GM18868 (cell line): ENCODE measurements around the gene EXOC3L1.

ENCODE experiments used
- ATAC-seq: cut with Tn5 transposase; IDR thresholded peaks from one replicate; pipeline ENCODE4 v1.9.1; 2021; ENCODE audit warnings: mild to moderate bottlenecking, moderate library complexity; ENCODE audit not compliant: unreplicated experiment

Gene EXOC3L1

DNA sequence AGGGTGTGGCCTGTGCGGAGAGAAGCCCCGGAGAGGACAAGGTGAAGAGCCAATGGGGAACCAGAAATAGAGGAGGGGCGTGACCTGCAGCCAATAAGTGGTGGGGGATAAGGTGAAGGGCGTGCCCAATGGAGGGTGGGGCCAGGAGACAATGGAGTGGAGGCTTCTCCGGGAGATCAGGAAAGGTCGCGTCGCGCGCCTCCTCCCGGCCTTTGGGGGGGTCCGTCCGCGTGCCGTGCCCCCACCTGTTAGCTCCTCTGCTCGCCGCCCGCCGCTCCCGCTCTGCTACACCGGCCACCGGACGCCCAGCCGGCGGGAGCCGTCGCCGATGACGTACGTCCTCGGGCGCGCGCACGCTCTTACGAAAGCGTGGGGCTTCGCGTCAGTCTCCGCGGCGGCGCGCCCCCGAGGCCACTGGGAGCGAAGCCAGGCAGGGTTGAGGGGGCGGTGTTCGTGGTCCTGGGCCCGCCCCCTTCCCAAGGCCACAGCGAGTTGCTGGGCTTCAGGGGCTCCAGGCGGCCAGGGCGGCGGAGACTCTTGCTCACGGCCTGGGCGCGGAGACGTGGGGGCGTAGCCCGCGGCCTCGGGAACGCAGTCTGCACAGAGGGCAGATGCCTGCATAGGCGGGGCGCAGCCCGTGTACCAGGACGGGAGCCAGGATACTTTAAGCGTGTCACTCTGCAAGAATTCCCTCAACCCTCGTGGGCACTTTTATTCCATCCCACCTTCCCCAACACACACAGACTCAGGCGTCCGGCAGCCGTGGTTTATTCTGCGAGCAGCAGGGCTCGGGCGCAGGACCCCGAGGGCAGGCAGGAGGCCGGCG lies 6.1 kb downstream of the EXOC3L1 start, which contains the start of gene MATCAP1:
Gene MATCAP1, minus strand, starts transcription at position 337 of the 826 bp plus-strand sequence. CDS start 3,353 bp downstream, outside the sequence.
- ATAC-seq: peak; percentile 90

- ATAC-seq: no peak
These were observed 6.7 kb downstream of the EXOC3L1 start for GRCh38 chr16:67183284-67183626.

- ATAC-seq: no peak
These were observed 7.6 kb downstream of the EXOC3L1 start for GRCh38 chr16:67182288-67182687.

DNA sequence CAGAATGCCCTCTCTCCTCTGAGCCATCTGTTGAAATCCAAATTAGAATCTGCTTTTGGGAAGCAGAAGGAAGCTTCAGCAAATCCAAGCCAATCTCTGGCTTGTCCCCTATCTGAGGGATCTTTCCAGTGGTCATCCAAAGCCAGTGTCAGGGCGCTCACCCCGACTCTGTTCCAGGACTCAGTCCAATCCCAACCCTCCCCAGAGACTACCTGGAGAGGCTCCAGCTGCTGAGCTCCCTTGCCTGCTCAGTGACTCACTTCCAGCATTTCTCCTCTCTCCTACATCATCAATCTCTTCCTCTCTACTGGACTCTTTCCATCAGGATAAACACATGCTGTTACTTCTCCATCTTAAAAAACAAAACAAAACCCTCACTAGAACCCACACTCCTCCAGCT lies 8.6 kb downstream of the EXOC3L1 start:
- ATAC-seq: no peak

DNA sequence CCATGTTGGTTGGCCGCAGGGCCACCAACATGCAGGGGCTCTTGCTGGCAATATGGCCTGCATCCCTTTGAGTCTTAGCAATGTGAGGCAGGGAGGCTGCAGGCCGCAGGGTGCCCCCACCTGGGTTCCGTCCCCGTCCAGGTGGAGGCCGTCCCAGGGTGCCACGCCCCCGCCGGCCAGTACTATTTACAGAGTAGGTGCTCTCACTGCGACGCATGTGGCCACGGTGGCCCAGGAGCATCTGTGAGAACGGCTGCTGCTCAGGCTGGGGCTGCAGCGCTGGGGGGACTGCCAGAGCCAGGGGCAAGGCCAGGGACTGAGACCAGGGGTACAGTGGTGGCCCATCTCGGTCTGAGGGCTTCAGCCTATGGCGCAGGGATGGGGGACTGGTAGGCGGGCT lies 9.8 kb downstream of the EXOC3L1 start:
- ATAC-seq: no peak

- no peak for ATAC-seq
These were observed 10.4 kb downstream of the EXOC3L1 start for GRCh38 chr16:67179421-67180080.

DNA sequence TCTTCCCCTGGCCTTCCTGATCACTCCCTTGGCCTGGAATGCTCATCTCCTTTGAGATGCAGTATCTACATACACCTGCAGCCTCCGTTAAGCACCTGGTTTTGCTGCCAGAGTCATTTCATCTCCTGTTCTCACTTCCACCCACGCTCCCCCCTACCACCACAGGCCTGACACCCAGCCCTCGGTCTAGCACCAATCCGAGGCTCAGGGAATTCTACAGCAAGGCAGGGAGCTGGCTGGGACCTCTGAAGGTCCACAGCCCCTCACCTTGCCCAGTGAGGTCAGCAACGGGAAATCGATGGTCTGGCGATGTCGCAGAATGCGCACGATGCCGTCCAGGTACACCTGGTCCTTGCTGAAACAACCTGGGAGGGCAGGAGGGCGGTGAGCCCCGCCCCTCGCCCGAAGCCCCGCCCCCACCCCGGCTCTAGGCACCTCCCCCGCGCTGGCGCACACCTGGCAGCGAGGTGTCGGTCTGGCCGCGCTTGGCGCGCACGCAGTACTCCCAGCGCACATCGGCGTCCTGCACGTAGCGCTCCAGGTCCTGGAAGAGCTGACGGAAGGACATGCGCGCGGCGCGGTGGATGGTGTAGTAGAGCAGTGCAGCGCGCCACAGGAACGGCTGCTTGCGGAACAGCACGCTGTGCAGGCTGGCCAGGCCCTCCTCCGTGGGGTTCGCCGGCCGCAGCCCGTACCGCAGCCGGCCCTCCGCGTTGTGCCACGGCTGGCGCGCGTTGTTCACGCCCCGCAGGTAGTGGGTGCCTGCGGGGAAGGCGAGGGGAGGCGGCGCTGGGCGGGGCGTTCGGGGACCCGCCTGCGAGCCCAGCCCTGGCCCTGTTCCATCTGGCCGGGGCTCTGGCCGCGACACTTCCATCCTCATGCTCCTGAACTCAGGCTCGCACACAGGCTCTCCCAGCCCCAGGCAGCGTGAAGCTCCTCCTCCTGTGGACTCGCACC lies 11.9 kb downstream of the EXOC3L1 start:
- no peak for ATAC-seq

DNA sequence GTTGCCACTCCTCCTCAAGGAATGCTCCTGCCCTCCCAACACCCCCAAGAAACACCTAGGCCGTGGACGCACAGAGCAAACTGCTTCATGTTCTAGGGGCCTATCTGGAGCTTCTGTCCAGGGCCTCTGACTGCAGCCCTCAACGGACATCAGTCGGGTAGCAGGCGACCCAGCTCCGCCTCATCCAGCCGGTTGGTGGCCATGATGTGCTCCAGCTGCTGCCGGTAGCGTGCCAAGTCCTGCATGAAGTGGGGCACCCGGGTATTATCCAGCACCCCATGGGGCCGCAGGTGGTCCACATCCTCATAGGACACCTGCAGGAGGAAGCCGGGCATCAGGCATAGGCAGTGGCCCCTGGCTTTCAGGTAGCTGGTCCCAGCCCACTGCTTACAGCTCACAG lies 13.3 kb downstream of the EXOC3L1 start:
- ATAC-seq: no peak

DNA sequence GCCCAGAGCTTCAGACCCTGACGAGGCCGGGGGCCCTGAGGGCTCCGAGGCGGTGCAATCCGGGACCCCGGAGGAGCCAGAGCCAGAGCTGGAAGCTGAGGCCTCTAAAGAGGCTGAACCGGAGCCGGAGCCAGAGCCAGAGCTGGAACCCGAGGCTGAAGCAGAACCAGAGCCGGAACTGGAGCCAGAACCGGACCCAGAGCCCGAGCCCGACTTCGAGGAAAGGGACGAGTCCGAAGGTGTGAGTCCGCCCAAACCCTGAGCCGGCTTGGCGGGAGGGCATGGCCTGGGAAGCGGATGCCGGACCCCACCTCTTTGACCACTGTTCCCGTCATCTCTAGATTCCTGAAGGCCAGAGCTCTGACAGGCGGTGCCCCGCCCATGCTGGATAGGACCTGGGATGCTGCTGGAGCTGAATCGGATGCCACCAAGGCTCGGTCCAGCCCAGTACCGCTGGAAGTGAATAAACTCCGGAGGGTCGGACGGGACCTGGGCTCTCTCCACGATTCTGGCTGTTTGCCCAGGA lies 15.2 kb downstream of the EXOC3L1 start:
- ATAC-seq: no peak

- ATAC-seq: peak; percentile 36
These were observed 15.9 kb downstream of the EXOC3L1 start for GRCh38 chr16:67173808-67174705.

- ATAC-seq: no peak
These were observed 16.6 kb downstream of the EXOC3L1 start for GRCh38 chr16:67173323-67173722.

DNA sequence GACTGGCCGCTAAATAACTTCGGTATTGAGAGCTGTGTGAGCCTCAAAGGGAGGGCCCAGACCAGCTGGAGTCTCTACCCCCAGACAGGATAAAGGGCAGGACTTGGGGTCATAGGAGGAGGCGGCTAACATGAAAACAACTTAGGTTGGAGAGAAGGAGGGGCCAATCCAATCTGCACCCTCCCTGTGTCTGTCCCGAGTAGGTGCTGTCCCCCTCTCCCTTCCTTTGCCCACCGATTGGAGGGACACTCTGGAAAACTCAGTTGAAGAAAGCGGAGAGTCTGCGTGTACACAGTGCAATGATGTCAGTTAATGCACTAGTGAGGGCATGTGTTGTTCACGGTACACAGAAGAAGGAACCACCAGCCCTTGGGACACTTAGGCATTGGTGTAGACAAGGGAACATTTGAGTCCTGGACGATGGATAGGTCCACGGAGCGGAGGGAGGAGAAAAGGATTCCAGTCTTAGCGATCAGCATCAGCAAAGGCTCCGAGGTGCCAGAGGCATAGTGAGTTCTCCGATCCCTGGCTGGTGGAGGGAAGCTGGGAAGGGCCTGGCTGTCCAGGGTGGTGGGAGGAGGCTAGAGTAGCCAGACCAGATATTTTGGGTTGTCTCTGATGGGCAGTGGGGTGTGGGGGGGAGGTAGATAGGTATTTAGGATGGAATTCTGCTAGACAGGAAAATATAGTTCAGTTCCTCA lies 18.8 kb downstream of the EXOC3L1 start:
- no peak for ATAC-seq

DNA sequence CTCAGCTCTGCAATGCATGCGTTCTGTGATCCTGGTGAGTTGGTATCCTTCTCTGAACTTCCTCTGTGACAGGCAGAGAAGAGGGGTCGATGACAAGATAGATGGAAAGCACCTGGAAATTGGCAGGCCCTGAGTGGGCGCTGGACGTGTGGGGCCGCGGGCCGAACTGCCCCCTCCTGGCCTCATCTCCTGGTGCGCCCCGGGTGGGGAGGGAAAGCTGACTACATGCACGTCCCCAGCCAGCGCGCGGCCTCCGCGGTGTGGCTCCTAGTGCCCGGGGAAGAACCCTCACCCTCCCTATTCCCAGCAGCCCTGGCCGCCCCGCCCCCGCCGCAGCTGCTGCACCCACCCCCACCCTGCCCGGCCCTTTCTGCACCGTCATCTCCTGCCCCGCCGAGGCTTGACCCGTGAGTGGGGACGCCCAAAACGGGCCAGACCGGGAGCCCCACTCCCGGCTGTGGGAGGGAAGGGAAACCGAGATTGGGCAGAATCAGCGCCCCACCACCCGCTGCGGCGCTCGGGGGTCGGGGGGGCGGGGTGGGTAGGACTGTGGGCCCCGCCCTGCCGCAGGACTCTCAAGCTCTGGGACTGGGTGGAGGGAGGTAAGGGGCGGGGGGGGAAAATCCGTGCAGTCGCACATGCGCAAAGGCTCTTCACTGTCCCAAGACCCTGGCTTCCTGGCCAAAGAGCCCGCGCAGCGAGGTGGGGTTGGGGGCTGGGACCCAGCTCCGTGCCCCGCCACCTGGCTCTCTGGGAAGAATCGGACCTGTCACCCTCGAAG lies 19.6 kb downstream of the EXOC3L1 start, which contains the start of gene NOL3:
Gene NOL3, plus strand, starts transcription at position 371 of the 781 bp plus-strand sequence.
- peak; percentile 46 for ATAC-seq

DNA sequence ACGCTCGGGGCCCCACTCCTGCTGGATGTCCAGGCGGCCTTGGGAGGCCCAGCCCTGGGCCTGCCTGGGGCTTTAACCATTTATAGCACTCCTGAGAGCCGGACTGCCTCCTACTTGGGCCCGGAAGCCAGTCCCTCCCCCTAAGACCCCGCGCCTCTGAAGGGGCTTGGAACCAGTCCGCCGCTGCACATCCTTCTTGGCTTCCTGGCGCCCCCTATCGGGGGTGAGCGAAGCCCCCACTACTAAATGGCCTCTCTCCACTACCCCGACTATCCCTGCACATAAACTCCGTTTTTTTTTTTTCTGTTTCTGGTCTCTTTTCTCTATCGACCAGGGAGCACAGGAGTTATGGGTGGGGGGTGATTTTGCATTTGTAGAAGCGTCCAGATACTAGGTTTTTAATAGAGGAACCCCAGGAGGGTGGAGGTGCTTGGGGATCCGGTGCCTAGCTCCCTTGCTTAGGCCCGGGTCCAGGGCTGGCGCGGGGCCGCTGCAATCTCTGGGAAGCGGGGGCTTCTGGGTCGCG lies 20.2 kb downstream of the EXOC3L1 start:
- ATAC-seq: no peak

- ATAC-seq: no peak
These were observed 20.9 kb downstream of the EXOC3L1 start for GRCh38 chr16:67169011-67169451.

GRCh38 chr16:67167588-67167987 lies 22.3 kb downstream of the EXOC3L1 start:
- ATAC-seq: no peak

GRCh38 chr16:67166598-67167168 lies 23.3 kb downstream of the EXOC3L1 start:
- ATAC-seq: no peak

DNA sequence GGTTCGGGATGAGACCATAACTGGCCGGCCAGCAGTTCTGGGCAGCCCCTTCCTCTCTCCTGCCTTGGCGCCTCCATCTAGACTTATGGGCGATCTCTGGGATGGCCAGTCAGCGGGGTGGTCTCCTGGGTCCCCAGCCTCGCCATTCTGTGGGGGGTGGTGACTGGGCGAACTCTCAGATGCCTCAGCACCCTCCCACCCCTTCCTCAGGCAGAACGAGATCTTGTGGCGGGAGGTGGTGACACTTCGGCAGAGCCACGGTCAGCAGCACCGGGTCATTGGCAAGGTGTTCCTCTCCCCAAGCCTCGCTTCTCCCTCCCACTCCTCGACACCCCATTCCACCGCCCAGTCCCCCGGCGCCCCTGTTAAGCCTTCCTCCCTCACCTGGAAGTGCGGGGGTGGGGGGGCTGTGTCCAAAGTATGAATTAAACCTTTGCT lies 23.8 kb downstream of the EXOC3L1 start:
- no peak for ATAC-seq
